SJCRH30 (cell line): ENCODE measurements around the gene EMC7. TPM values are rescaled to one million over a fixed set of nuclear protein-coding genes. Genes with fewer than 3 reads are reported as not detected.
A peak's percentile ranks its signal among the peaks of the same experiment; 100 is the strongest.

ENCODE experiments used
- DNase-seq, 2 experiments: peaks; one replicate each; pipeline ENCODE4 v3.0.0-alpha.2; 2015 to 2020
- H3K27ac ChIP-seq: fragments of 250-450 bp; sonication (Bioruptor Pico); 2 replicates; pipeline ENCODE4 v1.5.1; 2020; ENCODE audit warnings: mild to moderate bottlenecking, moderate library complexity
- H3K27me3 ChIP-seq: fragments of 250-450 bp; sonication (Bioruptor Pico); 2 replicates; pipeline ENCODE4 v1.5.1; 2020; ENCODE audit warnings: mild to moderate bottlenecking, moderate library complexity
- H3K36me3 ChIP-seq: fragments of 250-450 bp; sonication (Bioruptor Pico); 2 replicates; pipeline ENCODE4 v1.5.1; 2020; ENCODE audit warnings: mild to moderate bottlenecking, moderate library complexity
- H3K4me1 ChIP-seq: fragments of 250-450 bp; sonication (Bioruptor Pico); 2 replicates; pipeline ENCODE4 v1.5.1; 2020; ENCODE audit warnings: mild to moderate bottlenecking, moderate library complexity
- H3K4me3 ChIP-seq: fragments of 250-450 bp; sonication (Bioruptor Pico); 2 replicates; pipeline ENCODE4 v1.5.1; 2020; ENCODE audit warnings: mild to moderate bottlenecking, moderate library complexity
- H3K9me3 ChIP-seq: fragments of 250-450 bp; sonication (Bioruptor Pico); replicated peaks from 2 replicates; pipeline ENCODE4 v1.5.1; 2020; ENCODE audit warnings: mild to moderate bottlenecking, moderate library complexity
- total RNA-seq: library from RNA; depleted of rRNA; stranded (reverse); fragments of >200 nt; shearing (Covaris generic); gene quantifications from 2 replicates; pipeline ENCODE4 v1.2.3, GENCODE V29; 2014; rRNA removed

EMC7 gene
- total RNA-seq, 1 experiment from 2014 or later, result 33.4 TPM

DNA sequence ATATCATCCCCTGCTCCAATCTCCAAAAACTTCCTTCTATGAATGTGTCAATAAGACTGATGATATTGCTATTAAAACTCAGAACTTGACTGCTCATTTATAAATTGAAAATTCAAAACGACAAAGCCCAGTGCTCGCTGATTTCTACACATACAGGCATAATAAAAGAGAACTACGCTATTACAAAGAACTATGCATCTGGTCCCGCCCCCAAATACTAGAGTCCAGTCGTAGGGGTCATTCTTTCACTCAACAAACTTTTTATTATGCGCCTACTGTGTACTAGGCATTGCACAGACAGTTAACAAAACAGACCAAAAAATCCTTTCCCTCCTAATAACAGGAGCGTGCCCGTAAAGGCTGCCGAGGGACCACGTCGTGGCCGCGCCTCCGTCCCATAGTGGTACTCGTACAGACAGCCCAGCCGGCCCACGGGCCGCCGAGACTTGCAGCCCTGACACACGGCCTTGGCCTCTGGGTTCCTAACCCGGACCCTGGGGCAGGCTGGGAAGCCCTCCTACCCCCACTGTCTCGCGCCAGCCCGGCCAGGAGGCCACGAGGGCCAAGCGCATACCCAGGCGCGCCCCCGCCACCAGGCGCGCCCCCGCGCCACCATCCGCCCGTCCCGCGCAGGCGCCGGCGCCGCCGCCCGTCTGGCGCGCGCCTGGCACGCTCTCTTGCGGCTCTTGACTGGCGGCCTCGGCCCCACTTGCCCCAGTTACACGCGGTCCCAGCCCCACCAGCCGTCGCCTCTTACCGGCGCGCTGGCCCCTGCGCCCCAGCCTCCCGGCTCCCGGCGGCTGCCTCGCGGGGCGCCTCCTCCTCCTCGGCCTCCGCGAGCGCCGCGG, 63.4 kb downstream of the EMC7 start:
- DNase-seq, result peak; percentile 79 to 83
- no peaks in the 10 kb centered on the region for H3K36me3 ChIP-seq
- H3K4me1 ChIP-seq, result peaks cover 6% of the 10 kb centered on the region
- peak overlapping the region; percentile 93 for H3K4me3 ChIP-seq
- H3K27me3 ChIP-seq, result no peaks in the 10 kb centered on the region
- peak overlapping the region; percentile 89 for H3K27ac ChIP-seq
- no peaks in the 10 kb centered on the region for H3K9me3 ChIP-seq

Other genes with a start within 250 kb of the EMC7 start
- not detected in 2 replicates for gene CHRM5, start 133.4 kb downstream of the EMC7 start, total RNA-seq
- 16.8 and 18.2 TPM in 2 replicates for gene AVEN, start 62.7 kb downstream of the EMC7 start, total RNA-seq
- gene PGBD4, start 221 bp upstream of the EMC7 start, total RNA-seq, result 1.9 and 2.5 TPM in 2 replicates
- gene KATNBL1, start 108.2 kb upstream of the EMC7 start, total RNA-seq, result 35.5 and 37.4 TPM in 2 replicates
- gene EMC4, start 123.2 kb upstream of the EMC7 start, total RNA-seq, result 131 and 134 TPM in 2 replicates
- gene SLC12A6, start 235.9 kb upstream of the EMC7 start, total RNA-seq, result 9.3 and 10.7 TPM in 2 replicates
- gene NOP10, start 241.3 kb upstream of the EMC7 start, total RNA-seq, result 257 and 288 TPM in 2 replicates
- gene NUTM1, start 241.5 kb upstream of the EMC7 start, total RNA-seq, result 0.04 TPM in 1 of 2 replicates, not detected in the other